SK-N-MC (cell line): ENCODE results near the gene ZNF273.
A peak's percentile ranks its signal among the peaks of the same experiment; 100 is the strongest.
"Not testable (repeated sequence)": the region's sequence is repeated elsewhere in the genome, so short reads cannot be mapped to it uniquely, and the experiment has no call there.

Experiments used
- DNase-seq: peaks from one replicate; pipeline ENCODE4 v3.0.0-alpha.2; 2011; ENCODE audit warnings: low read depth, low spot score
- H3K27ac ChIP-seq: fragments of 200-600 bp; sonication (generic); 2 replicates; pipeline ENCODE4 v1.5.1; 2016; ENCODE audit warnings: mixed run types
- H3K36me3 ChIP-seq: fragments of 200-600 bp; sonication (generic); 2 replicates; pipeline ENCODE4 v1.6.1; 2017; ENCODE audit warnings: antibody characterized with exemption, low read length, mixed read lengths; ENCODE audit not compliant: insufficient read depth
- H3K4me3 ChIP-seq: fragments of 200-600 bp; sonication (generic); 2 replicates; pipeline ENCODE4 v1.5.1; 2016
- H3K9ac ChIP-seq: fragments of 200-600 bp; sonication (generic); 2 replicates; pipeline ENCODE4 v1.8.0; 2017; ENCODE audit warnings: mixed run types, mixed read lengths; ENCODE audit not compliant: insufficient read length
- H3K9me3 ChIP-seq: fragments of 200-600 bp; sonication (generic); 2 replicates; pipeline ENCODE4 v1.6.1; 2017; ENCODE audit warnings: low read depth, mild to moderate bottlenecking, antibody characterized with exemption, low read length, moderate library complexity, mixed read lengths
- EZH2 ChIP-seq: fragments of 200-600 bp; sonication (generic); IDR thresholded peaks from one replicate; pipeline ENCODE4 v1.6.1; 2017; ENCODE audit warnings: antibody characterized with exemption
- FOXP2 ChIP-seq: optimal IDR thresholded peaks from 2 replicates; pipeline ENCODE3; 2011; ENCODE audit warnings: mild to moderate bottlenecking, moderate library complexity; ENCODE audit not compliant: insufficient read depth; ENCODE audit errors: extremely low read length, control extremely low read depth
- POLR2AphosphoS5 ChIP-seq: IDR thresholded peaks from 2 replicates; pipeline ENCODE4 v1.6.1; 2012; ENCODE audit warnings: mild to moderate bottlenecking, low read depth, low read length, borderline replicate concordance

The ZNF273 gene

GRCh38 chr7:64892116-64892515 lies 11.0 kb upstream of the ZNF273 start:
- no peaks in the 10 kb centered on the region for H3K9me3 ChIP-seq
- H3K27ac ChIP-seq, result no peak overlapping the region
- H3K4me3 ChIP-seq, result no peak overlapping the region
- no peak overlapping the region for H3K9ac ChIP-seq
- no peak for DNase-seq
- H3K36me3 ChIP-seq, result no peaks in the 10 kb centered on the region
- no peak for TF ChIP-seq POLR2AphosphoS5
- TF ChIP-seq FOXP2, result no peak
- TF ChIP-seq EZH2, result no peak

- H3K36me3 ChIP-seq, result no peaks in the 10 kb centered on the region
- no peaks in the 10 kb centered on the region for H3K9me3 ChIP-seq
- H3K9ac ChIP-seq, result no peak overlapping the region
- no peak overlapping the region for H3K4me3 ChIP-seq
- DNase-seq, result no peak
- TF ChIP-seq POLR2AphosphoS5 (no peak), FOXP2 (no peak)
- H3K27ac ChIP-seq, result no peak overlapping the region
These were observed 10.3 kb upstream of the ZNF273 start for GRCh38 chr7:64892666-64893309.

GRCh38 chr7:64893401-64893800 lies 9.7 kb upstream of the ZNF273 start:
- DNase-seq, result no peak
- H3K4me3 ChIP-seq, result no peak overlapping the region
- no peak overlapping the region for H3K27ac ChIP-seq
- H3K9ac ChIP-seq, result no peak overlapping the region
- no peaks in the 10 kb centered on the region for H3K9me3 ChIP-seq
- no peaks in the 10 kb centered on the region for H3K36me3 ChIP-seq
- no peak for TF ChIP-seq POLR2AphosphoS5
- no peak for TF ChIP-seq EZH2
- no peak for TF ChIP-seq FOXP2

- Histone ChIP-seq H3K36me3 (peaks cover 14% of the 10 kb centered on the region), H3K4me3 (peak overlapping the region; percentile 97)
- DNase-seq, H3K9ac ChIP-seq, H3K27ac ChIP-seq, H3K9me3 ChIP-seq: not testable (repeated sequence)
These were observed 640 bp upstream of the ZNF273 start for GRCh38 chr7:64902461-64902805.

- Histone ChIP-seq H3K27ac (no peak overlapping the region), H3K9me3 (no peaks in the 10 kb centered on the region), H3K36me3 (peaks cover 20% of the 10 kb centered on the region), H3K9ac (peak overlapping the region; percentile 91), H3K4me3 (peak overlapping the region; percentile 97)
- DNase-seq, result no peak
- TF ChIP-seq FOXP2, result no peak
- TF ChIP-seq EZH2, result no peak
- TF ChIP-seq POLR2AphosphoS5, result no peak
These were observed 935 bp downstream of the ZNF273 start for GRCh38 chr7:64904008-64904407.

GRCh38 chr7:64905133-64905532 lies 2.1 kb downstream of the ZNF273 start:
- DNase-seq, result no peak
- H3K9me3 ChIP-seq, result no peaks in the 10 kb centered on the region
- H3K4me3 ChIP-seq, result no peak overlapping the region
- peaks cover 20% of the 10 kb centered on the region for H3K36me3 ChIP-seq
- no peak for TF ChIP-seq EZH2
- TF ChIP-seq POLR2AphosphoS5, result no peak
- no peak for TF ChIP-seq FOXP2
- no peak overlapping the region for H3K27ac ChIP-seq
- no peak overlapping the region for H3K9ac ChIP-seq

- TF ChIP-seq POLR2AphosphoS5, result no peak
- no peak for TF ChIP-seq FOXP2
- TF ChIP-seq EZH2, result no peak
- no peak for DNase-seq
- Histone ChIP-seq H3K36me3 (peaks cover 20% of the 10 kb centered on the region), H3K27ac (no peak overlapping the region), H3K4me3 (no peak overlapping the region), H3K9me3 (no peaks in the 10 kb centered on the region), H3K9ac (no peak overlapping the region)
These were observed 2.5 kb downstream of the ZNF273 start for GRCh38 chr7:64905547-64905946.

- TF ChIP-seq EZH2 (no peak), POLR2AphosphoS5 (no peak)
- no peak for DNase-seq
- Histone ChIP-seq H3K9ac (no peak overlapping the region), H3K4me3 (no peak overlapping the region), H3K36me3 (peaks cover 20% of the 10 kb centered on the region), H3K27ac (no peak overlapping the region), H3K9me3 (no peaks in the 10 kb centered on the region)
These were observed 4.7 kb downstream of the ZNF273 start for GRCh38 chr7:64907641-64908326.

- TF ChIP-seq FOXP2 (no peak), EZH2 (no peak), POLR2AphosphoS5 (no peak)
- Histone ChIP-seq H3K9me3 (no peaks in the 10 kb centered on the region), H3K9ac (no peak overlapping the region), H3K27ac (no peak overlapping the region), H3K36me3 (peaks cover 23% of the 10 kb centered on the region), H3K4me3 (no peak overlapping the region)
- DNase-seq, result no peak
These were observed 5.3 kb downstream of the ZNF273 start for GRCh38 chr7:64908358-64908757.
